Nasal cavity respiratory epithelium epithelial cell of viscerocranial mucosa (primary cell): ENCODE measurements around the gene ANKRD49. TPM values are rescaled to one million over a fixed set of nuclear protein-coding genes. Genes with fewer than 3 reads are reported as not detected.

ENCODE experiments used
- total RNA-seq: library from RNA; depleted of rRNA; stranded (reverse); fragments of >200 nt; gene quantifications from 2 replicates; pipeline ENCODE4 v1.2.3, GENCODE V29; 2014

Gene ANKRD49
- 20.5 and 22.9 TPM in 2 replicates for total RNA-seq

GRCh38 chr11:94493281-94494125 lies at the start of gene ANKRD49, which contains the start of gene MRE11:
TSS of gene ANKRD49 (plus strand) at chr11:94493984. CDS start at chr11:94496694, 2,710 bp downstream.
TSS of gene MRE11 (minus strand) at chr11:94493844. CDS start at chr11:94492801, 1,043 bp downstream.

GRCh38 chr11:94511932-94512781 lies 18.4 kb downstream of the ANKRD49 start, which contains the start of gene C11orf97:
TSS of gene C11orf97 (plus strand) at chr11:94512461. CDS start at chr11:94512529, 68 bp downstream.

GRCh38 chr11:94543695-94544645 lies 50.2 kb downstream of the ANKRD49 start, which contains the start of gene FUT4:
TSS of gene FUT4 (plus strand) at chr11:94543921. CDS start at chr11:94544134, 213 bp downstream.

Other genes starting within 250 kb of the ANKRD49 start
- not detected in 2 replicates for gene IZUMO1R, start 189.4 kb upstream of the ANKRD49 start, total RNA-seq
- under 0.01 and 0.07 TPM in 2 replicates for gene GPR83, start 92.6 kb upstream of the ANKRD49 start, total RNA-seq
- 8.9 and 18.5 TPM in 2 replicates for gene MRE11, start 140 bp upstream of the ANKRD49 start, total RNA-seq
- gene C11orf97, start 18.5 kb downstream of the ANKRD49 start, total RNA-seq = not detected in 2 replicates
- gene FUT4, start 49.9 kb downstream of the ANKRD49 start, total RNA-seq = 1.4 and 2.4 TPM in 2 replicates
- gene PIWIL4, start 73.4 kb downstream of the ANKRD49 start, total RNA-seq = 0.34 and 1.00 TPM in 2 replicates